T-helper 2 cell treated with Interferon-gamma antibody and Interleukin-4, amounts not matched to agents 100 ng/mL and 5 ng/mL, for 36 hours (primary cell): ENCODE measurements around the gene ATP1A1. TPM values are rescaled to one million over a fixed set of nuclear protein-coding genes. Genes with fewer than 3 reads are reported as not detected.

Experiments
- intact Hi-C: fragments of 100-400 bp; cut with micrococcal nuclease; formaldehyde crosslinking; loops from one replicate; pipeline ENCODE4 v1.15.1; 2023
- total RNA-seq: library from RNA; stranded (reverse); gene quantifications from 2 replicates; pipeline ENCODE4 v1.2.3, GENCODE V29; 2022

The ATP1A1 gene
- total RNA-seq, 1 donor from 2014 or later, result 223 TPM

DNA sequence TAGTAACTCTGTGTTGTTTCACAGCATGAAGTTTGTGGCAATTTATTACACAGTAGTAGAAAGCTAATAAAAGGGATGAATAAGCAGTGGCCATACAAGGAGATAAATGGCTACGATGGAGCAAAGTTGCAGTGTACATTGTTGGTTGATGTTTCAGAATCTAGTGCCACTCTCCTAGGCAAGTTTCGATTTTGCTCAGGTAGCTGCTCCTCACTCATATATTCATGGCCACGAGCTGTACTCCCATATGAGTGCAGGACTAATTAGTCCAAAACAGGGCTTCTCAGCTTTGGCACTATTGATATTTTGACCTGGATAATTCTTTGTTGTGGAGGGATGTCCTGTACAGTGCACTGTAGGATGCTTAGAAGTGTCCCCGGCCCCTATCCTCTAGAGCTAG lies 30.0 kb upstream of the ATP1A1 start:
- intact Hi-C loops, result no loop called here

DNA sequence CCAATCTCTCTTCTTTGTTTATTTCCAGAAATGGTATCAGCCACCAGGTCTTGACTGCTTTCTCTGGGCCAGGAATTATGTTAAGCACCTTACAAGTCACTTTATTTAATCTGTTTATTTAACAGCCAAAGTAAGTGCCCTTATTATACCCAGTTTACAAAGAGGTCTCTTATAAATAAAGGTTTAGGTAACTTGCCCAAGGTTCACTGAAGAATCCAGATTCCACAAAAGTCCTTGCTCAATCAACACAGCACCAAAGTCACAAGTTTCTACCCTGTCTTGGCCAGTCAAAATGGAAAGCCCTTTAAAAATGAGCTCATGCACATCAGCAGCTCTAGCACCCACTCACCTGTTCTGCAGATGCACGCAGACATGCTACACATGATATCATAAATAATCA lies 28.0 kb upstream of the ATP1A1 start:
- intact Hi-C loops, result no loop called here

- intact Hi-C loops, result no loop called here
These were observed 27.2 kb upstream of the ATP1A1 start for GRCh38 chr1:116345843-116346242.

DNA sequence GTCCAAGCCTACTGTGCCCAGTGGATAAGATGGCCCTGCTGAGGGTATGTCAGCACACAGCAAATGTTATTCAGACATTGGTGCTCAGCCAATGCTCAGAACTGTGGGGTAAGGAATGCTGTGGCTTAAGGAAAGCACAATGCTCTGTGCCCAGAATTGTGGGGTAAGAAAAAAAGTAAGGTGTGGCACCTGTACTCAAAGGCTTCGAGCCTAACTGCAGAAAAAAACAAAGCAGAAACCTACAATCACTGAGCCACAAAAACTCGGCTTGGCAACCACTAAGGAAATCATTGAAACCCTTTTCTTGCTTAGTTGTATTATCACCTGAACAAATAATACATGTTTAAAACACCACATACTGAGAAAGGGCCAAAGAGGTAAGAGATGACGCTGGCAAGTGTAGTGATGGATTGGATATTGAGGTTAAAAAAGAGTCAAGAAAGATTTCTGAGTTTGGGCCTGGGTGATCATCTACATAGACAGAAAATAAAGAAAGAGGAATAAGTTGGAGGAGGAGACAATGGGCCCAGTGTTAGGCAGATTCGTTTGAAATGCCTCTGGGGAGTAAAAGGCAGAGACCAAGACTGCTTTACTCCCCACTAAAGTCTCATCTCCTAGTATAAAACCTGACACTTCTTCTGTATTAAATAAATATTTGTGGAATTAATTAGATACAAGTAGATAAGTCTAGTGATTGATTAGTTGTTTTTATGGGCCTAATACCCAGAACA lies 25.9 kb upstream of the ATP1A1 start:
- intact Hi-C loops, result no loop called here

DNA sequence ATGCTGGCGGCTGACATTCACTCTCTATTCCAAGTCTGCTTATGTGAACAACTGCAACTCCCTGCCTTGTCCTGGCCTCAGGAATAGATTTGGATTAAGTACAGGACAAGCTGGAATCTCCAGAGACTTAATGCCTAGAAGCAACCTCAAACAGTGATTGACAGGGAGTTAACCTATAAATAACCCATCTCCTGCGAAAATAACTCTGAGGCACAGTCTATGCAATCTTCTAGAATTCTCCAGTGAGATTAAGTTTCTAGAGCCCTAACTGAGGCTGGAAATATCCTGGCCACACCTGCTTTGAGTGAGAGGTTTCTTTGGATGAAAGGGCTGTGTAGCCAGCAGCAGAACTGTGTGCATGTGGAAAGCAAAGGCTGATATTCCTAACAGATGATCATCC lies 25.3 kb upstream of the ATP1A1 start:
- intact Hi-C loops, result no loop called here

DNA sequence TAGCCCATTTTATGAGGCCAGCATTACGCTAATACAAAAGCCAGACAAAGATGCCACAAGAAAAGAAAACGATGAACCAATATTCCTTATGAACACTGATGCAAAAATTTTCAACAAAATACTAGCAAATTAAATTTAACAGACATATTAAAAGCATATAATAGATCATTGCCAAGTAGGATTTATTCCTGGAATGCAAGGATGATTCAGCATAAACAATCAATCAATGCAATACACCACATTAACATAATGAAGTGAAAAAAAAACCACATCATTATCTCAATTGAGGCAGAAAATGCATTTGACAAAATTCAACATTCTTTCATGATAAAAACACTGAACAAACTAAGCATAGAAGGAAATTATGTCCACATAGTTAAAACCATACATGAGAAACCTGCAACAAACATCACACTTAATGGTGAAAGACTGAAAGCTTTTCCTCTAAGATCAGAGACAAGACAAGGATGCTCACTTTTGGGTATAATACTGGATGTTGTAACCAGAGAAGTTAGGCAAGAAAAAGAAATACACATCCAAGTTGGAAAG lies 22.9 kb upstream of the ATP1A1 start:
- intact Hi-C loops, result no loop called here

DNA sequence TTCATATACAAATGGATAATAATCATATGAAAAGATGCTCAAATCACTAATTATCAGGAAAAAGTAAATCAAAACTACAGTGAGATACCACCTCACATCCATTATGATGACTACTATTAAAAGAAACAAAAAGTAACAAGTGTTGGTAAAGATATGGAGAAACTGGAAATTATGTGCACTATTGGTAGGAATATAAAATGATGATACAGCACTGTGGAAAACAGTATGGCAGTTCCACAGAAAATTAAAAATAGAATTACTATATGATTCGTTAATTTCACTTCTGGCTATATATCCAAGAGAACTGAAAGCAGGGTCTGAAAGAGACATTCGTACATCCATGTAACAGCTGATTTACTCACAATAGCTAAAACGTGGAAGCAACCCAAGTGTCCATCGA lies 21.1 kb upstream of the ATP1A1 start:
- intact Hi-C loops, result no loop called here

GRCh38 chr1:116352349-116352813 lies 20.7 kb upstream of the ATP1A1 start:
- intact Hi-C loops, result no loop called here

- intact Hi-C loops, result no loop called here
These were observed 19.9 kb upstream of the ATP1A1 start for GRCh38 chr1:116353155-116353554.

GRCh38 chr1:116356067-116356466 lies 17.0 kb upstream of the ATP1A1 start:
- intact Hi-C loops, result no loop called here

DNA sequence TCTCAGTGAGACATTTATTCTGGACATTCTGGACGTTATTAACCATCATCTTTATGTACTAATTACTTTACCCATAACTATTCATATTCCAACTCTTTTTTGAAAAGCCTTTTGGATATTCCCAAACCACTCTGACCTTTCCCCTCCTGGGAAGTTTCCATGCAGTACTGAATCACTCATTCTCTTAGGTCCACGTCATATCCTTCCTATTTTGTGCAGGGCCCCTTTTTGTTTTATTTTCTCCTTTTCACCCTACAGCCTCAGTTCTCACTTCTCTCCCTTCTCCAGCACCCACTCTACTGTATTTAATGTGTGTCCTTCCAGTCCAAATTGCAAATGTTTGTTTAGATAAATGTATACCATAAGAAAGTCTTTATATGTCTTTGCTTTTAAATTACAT lies 16.4 kb upstream of the ATP1A1 start:
- intact Hi-C loops, result no loop called here

DNA sequence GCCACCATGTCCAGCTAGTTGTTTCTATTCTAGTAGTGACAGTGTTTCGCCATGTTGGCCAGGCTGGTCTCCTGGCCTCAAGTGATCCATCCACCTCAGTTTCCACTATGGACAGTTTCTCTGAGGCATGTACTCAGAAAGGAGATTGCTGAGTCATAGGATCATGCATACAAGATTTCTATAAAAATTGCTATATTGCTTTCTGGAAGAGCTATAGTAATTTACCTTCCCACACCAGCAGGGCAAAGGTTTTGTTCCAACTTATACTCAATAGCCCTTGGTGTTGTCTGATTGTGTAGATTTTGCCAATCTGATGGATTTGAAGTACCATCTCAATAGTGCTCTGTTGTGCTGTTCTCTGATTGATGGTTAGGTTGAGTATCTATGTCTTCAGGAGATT lies 15.6 kb upstream of the ATP1A1 start:
- intact Hi-C loops, result no loop called here

GRCh38 chr1:116359060-116359830 lies 13.8 kb upstream of the ATP1A1 start:
- intact Hi-C loops, result no loop called here

DNA sequence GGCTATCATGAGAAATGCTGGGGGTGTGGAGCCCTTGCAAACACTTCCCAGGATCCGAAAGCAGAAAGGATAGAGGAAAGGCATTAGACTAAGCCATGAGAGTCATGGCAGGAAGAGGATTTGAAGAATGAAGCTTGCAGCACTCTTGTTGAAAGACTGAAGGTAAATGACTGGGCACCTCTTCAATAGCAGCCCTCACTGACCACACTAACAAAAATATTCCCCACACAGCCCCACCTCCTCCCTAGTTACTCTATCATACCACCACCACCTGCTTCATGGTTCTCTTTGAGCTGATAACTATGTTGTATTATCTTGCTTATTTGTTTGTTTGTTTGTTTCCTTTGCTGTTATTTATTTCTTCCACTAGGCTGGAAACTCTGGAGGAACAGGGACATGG lies 13.2 kb upstream of the ATP1A1 start:
- intact Hi-C loops, result loop anchor here (2.0 kb wide), 1 partner anchor 125 kb away; no protein-coding TSS in a partner anchor

- intact Hi-C loops, result loop anchor here (2.0 kb wide), 1 partner anchor 124 kb away; no protein-coding TSS in a partner anchor
These were observed 12.4 kb upstream of the ATP1A1 start for GRCh38 chr1:116360429-116361173.

- intact Hi-C loops, result loop anchor here (2.0 kb wide), 1 partner anchor 123 kb away; no protein-coding TSS in a partner anchor
These were observed 11.4 kb upstream of the ATP1A1 start for GRCh38 chr1:116361648-116362047.

DNA sequence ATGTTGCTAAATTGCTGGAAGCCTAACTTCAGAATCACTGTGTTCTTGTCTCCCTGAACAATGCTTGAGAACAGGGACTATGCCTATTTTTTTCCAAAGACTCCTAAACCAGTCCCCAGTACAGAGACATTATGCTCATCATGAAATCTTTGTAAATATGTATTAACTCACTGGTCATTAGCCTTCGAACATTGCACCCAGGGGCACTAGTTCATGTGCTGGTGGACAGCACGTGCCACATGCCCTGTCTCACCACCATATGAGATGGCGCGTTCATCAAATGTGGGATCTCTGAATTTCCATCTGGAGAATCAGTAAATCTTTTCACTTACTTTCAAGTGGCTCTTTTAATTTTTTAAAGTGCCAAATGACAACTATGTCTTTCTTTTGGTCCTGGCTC lies 11.0 kb upstream of the ATP1A1 start:
- intact Hi-C loops, result no loop called here

DNA sequence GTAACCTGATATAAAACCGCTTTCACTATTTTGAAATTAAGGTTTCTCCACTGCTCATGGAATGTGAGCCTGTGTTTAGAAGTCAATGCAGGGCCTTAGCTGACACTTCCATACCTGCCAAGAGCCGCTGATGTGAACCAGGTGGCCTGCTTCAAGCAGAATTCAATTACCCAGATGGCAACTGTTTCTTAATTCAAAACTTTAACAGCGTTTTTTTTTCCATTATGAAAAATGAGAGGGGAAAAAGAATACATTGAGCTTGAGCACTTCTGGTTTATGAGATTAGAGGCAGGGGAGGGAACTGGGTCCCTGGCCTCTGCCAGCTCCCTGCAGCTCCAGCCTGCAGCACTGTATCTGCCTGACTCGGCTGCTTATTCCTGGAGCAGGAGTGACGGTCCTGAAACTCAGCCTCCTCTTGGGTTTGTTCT lies 7.7 kb upstream of the ATP1A1 start:
- intact Hi-C loops, result no loop called here

GRCh38 chr1:116365857-116366256 lies 7.2 kb upstream of the ATP1A1 start:
- intact Hi-C loops, result no loop called here

DNA sequence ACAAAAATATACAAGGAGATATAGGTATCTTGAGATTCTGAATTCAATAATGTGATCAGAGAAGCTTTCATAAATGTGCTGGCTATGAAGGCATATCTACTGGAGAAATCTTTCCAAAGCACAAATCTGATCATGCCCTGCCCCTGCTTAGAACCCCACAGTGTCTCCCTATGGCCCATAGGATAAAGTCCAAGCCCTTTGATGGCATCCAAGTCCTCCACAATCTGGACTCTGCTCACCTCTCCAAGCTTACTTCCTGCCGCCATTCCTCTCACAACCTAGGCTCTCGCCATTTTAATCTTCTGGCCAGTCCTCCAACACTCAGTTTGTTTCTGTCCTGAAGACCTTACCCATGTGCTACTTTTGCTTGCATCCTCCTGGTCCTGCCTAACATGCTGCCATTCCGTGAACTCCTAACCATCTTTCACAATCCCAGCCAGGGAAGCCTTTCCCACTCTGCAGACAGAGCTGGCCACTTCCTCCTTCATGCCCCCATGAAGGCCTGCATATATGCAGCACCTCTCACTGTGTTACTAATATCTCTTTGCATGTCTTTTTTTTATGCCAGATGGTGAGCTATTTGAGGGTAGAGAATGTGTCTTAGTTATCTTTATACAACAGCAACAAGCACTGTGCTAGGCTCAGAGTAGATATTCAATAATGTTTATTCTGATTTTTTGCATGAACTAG lies 5.6 kb upstream of the ATP1A1 start:
- intact Hi-C loops, result no loop called here

- intact Hi-C loops, result no loop called here
These were observed 4.8 kb upstream of the ATP1A1 start for GRCh38 chr1:116368241-116368640.
